HepG2 (cell line): ENCODE measurements around the gene SNX22. TPM values are rescaled to one million over a fixed set of nuclear protein-coding genes. Genes with fewer than 3 reads are reported as not detected.

ENCODE experiments used
- ARNT2 ChIP-seq: sonication (generic); formaldehyde crosslinking; IDR thresholded peaks from 2 replicates; pipeline ENCODE4 v1.8.0; 2022; ENCODE audit warnings: mild to moderate bottlenecking, low read depth, missing genetic modification reagents, moderate library complexity
- ELF3 ChIP-seq: IDR thresholded peaks from 2 replicates; pipeline ENCODE4 v1.6.1; 2016; ENCODE audit warnings: missing genetic modification reagents, missing compliant biosample characterization
- HDAC2 ChIP-seq: sonication (generic); formaldehyde crosslinking; IDR thresholded peaks from 2 replicates; pipeline ENCODE4 v1.4.0; 2020; ENCODE audit warnings: missing genetic modification reagents
- KDM5A ChIP-seq: fragments of 200-600 bp; sonication (generic); IDR thresholded peaks from 2 replicates; pipeline ENCODE4 v1.7.0; 2018; ENCODE audit warnings: antibody characterized with exemption, mild to moderate bottlenecking, low read length, borderline replicate concordance
- POLR2G ChIP-seq: fragments of 200-400 bp; formaldehyde crosslinking; IDR thresholded peaks from 2 replicates; pipeline ENCODE4 v1.6.1; 2018; ENCODE audit warnings: mild to moderate bottlenecking, low read depth, low read length, moderate library complexity
- RXRA ChIP-seq: sonication (generic); formaldehyde crosslinking; IDR thresholded peaks from 2 replicates; pipeline ENCODE4 v1.5.1; 2020; ENCODE audit warnings: missing genetic modification reagents
- SRSF4 ChIP-seq: fragments of 200-400 bp; formaldehyde crosslinking; IDR thresholded peaks from one replicate; pipeline ENCODE4 v1.6.1; 2018; ENCODE audit warnings: mild to moderate bottlenecking, low read depth, low read length, moderate library complexity; ENCODE audit not compliant: poor library complexity, severe bottlenecking
- ZBTB21 ChIP-seq: sonication (generic); formaldehyde crosslinking; IDR thresholded peaks from 2 replicates; pipeline ENCODE4 v1.4.0; 2020; ENCODE audit warnings: missing genetic modification reagents
- ZBTB33 ChIP-seq: sonication (generic); formaldehyde crosslinking; IDR thresholded peaks from 2 replicates; pipeline ENCODE4 v1.4.0; 2020; ENCODE audit warnings: missing genetic modification reagents
- ZFP36L2 ChIP-seq: sonication (generic); formaldehyde crosslinking; IDR thresholded peaks from 2 replicates; pipeline ENCODE4 v1.4.0; 2020; ENCODE audit warnings: missing genetic modification reagents
- ZNF589 ChIP-seq: sonication (generic); formaldehyde crosslinking; conservative IDR thresholded peaks from 2 replicates; pipeline ENCODE4 v1.8.0; 2022; ENCODE audit warnings: mild to moderate bottlenecking, moderate library complexity, missing genetic modification reagents
- ZNF713 ChIP-seq: sonication (generic); formaldehyde crosslinking; IDR thresholded peaks from 2 replicates; pipeline ENCODE4 v1.4.0; 2020; ENCODE audit warnings: mild to moderate bottlenecking, missing genetic modification reagents
- polyA plus RNA-seq, 8 experiments: library from polyadenylated mRNA; depleted of rRNA in 3 of 8; stranded (reverse) in 7 of 8; unstranded in 1 of 8; fragments of >200 nt; fragmentation: Illumina TruSeq in 4 of 8; extraction: Trizol in 4 of 8; gene quantifications; 2 replicates each; pipeline versions ENCODE4 v1.2.1 to v1.2.3, GENCODE V29; 2011 to 2016; ENCODE audit warnings: low read depth in 4 of 8, missing spikeins in 1 of 8, mixed read lengths in 1 of 8; ENCODE audit not compliant: insufficient read depth in 1 of 8
- total RNA-seq, 5 experiments: library from RNA; depleted of rRNA; stranded (reverse); fragments of >200 nt; fragmentation: Illumina TruSeq; extraction: Trizol; gene quantifications; 2 replicates each; pipeline ENCODE4 v1.2.3, GENCODE V29; 2016; ENCODE audit warnings: low read depth in 1 of 5
- TF ChIP-seq, protein P1 (sequence below): IDR thresholded peaks from 2 replicates; pipeline ENCODE4 v1.4.0; 2020; ENCODE audit warnings: mild to moderate bottlenecking, missing genetic modification reagents
- TF ChIP-seq, protein P2 (sequence below): sonication (generic); formaldehyde crosslinking; IDR thresholded peaks from 2 replicates; pipeline ENCODE4 v1.4.0; 2020; ENCODE audit warnings: mild to moderate bottlenecking, low read depth, missing genetic modification reagents
- TF ChIP-seq, protein P3 (sequence below): IDR thresholded peaks from 2 replicates; pipeline ENCODE4 v1.6.1; 2016; ENCODE audit warnings: mild to moderate bottlenecking, missing biosample characterization, missing genetic modification reagents
- TF ChIP-seq, protein P4 (sequence below): sonication (generic); formaldehyde crosslinking; IDR thresholded peaks from 2 replicates; pipeline ENCODE4 v1.4.0; 2020; ENCODE audit warnings: missing genetic modification reagents

The SNX22 gene
- total and polyA plus RNA-seq, 2 of the 13 experiments (the other 11 are each of a cell fraction or from before 2014, with no cell fraction given) = 2.3 to 5.5 TPM

- TF ChIP-seq, protein P1, sequence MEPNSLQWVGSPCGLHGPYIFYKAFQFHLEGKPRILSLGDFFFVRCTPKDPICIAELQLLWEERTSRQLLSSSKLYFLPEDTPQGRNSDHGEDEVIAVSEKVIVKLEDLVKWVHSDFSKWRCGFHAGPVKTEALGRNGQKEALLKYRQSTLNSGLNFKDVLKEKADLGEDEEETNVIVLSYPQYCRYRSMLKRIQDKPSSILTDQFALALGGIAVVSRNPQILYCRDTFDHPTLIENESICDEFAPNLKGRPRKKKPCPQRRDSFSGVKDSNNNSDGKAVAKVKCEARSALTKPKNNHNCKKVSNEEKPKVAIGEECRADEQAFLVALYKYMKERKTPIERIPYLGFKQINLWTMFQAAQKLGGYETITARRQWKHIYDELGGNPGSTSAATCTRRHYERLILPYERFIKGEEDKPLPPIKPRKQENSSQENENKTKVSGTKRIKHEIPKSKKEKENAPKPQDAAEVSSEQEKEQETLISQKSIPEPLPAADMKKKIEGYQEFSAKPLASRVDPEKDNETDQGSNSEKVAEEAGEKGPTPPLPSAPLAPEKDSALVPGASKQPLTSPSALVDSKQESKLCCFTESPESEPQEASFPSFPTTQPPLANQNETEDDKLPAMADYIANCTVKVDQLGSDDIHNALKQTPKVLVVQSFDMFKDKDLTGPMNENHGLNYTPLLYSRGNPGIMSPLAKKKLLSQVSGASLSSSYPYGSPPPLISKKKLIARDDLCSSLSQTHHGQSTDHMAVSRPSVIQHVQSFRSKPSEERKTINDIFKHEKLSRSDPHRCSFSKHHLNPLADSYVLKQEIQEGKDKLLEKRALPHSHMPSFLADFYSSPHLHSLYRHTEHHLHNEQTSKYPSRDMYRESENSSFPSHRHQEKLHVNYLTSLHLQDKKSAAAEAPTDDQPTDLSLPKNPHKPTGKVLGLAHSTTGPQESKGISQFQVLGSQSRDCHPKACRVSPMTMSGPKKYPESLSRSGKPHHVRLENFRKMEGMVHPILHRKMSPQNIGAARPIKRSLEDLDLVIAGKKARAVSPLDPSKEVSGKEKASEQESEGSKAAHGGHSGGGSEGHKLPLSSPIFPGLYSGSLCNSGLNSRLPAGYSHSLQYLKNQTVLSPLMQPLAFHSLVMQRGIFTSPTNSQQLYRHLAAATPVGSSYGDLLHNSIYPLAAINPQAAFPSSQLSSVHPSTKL (CRISPR knock-in tag) = no peak
- TF ChIP-seq ZBTB33 (CRISPR knock-in tag) (no peak), HDAC2 (CRISPR knock-in tag) (no peak), ELF3 (no peak), RXRA (CRISPR knock-in tag) (0 out of 2 replicates have a peak, but pooled peaks have one; percentile 6), SRSF4 (no peak), KDM5A (no peak), ZBTB21 (CRISPR knock-in tag) (no peak), ARNT2 (peak; percentile 54; the same call in 1 of the 2 replicates), ZFP36L2 (CRISPR knock-in tag) (no peak), ZNF589 (CRISPR knock-in tag) (no peak), ZNF713 (CRISPR knock-in tag) (no peak), POLR2G (peak; percentile 72)
- TF ChIP-seq, protein P2, sequence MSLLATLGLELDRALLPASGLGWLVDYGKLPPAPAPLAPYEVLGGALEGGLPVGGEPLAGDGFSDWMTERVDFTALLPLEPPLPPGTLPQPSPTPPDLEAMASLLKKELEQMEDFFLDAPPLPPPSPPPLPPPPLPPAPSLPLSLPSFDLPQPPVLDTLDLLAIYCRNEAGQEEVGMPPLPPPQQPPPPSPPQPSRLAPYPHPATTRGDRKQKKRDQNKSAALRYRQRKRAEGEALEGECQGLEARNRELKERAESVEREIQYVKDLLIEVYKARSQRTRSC = no peak
- TF ChIP-seq, protein P3, sequence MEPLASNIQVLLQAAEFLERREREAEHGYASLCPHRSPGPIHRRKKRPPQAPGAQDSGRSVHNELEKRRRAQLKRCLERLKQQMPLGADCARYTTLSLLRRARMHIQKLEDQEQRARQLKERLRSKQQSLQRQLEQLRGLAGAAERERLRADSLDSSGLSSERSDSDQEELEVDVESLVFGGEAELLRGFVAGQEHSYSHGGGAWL (CRISPR knock-in tag) = peak; percentile 26; the same call in 1 of the 2 replicates
- TF ChIP-seq, protein P4, sequence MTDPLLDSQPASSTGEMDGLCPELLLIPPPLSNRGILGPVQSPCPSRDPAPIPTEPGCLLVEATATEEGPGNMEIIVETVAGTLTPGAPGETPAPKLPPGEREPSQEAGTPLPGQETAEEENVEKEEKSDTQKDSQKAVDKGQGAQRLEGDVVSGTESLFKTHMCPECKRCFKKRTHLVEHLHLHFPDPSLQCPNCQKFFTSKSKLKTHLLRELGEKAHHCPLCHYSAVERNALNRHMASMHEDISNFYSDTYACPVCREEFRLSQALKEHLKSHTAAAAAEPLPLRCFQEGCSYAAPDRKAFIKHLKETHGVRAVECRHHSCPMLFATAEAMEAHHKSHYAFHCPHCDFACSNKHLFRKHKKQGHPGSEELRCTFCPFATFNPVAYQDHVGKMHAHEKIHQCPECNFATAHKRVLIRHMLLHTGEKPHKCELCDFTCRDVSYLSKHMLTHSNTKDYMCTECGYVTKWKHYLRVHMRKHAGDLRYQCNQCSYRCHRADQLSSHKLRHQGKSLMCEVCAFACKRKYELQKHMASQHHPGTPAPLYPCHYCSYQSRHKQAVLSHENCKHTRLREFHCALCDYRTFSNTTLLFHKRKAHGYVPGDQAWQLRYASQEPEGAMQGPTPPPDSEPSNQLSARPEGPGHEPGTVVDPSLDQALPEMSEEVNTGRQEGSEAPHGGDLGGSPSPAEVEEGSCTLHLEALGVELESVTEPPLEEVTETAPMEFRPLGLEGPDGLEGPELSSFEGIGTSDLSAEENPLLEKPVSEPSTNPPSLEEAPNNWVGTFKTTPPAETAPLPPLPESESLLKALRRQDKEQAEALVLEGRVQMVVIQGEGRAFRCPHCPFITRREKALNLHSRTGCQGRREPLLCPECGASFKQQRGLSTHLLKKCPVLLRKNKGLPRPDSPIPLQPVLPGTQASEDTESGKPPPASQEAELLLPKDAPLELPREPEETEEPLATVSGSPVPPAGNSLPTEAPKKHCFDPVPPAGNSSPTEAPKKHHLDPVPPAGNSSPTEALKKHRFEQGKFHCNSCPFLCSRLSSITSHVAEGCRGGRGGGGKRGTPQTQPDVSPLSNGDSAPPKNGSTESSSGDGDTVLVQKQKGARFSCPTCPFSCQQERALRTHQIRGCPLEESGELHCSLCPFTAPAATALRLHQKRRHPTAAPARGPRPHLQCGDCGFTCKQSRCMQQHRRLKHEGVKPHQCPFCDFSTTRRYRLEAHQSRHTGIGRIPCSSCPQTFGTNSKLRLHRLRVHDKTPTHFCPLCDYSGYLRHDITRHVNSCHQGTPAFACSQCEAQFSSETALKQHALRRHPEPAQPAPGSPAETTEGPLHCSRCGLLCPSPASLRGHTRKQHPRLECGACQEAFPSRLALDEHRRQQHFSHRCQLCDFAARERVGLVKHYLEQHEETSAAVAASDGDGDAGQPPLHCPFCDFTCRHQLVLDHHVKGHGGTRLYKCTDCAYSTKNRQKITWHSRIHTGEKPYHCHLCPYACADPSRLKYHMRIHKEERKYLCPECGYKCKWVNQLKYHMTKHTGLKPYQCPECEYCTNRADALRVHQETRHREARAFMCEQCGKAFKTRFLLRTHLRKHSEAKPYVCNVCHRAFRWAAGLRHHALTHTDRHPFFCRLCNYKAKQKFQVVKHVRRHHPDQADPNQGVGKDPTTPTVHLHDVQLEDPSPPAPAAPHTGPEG (CRISPR knock-in tag) = peak; percentile 94
Measured at GRCh38 chr15:64151727-64152506, at the start of gene SNX22 (continued).
